ENCODE results near the gene PDGFRA. TPM values are rescaled to one million over a fixed set of nuclear protein-coding genes. Genes with fewer than 3 reads are reported as not detected.

The PDGFRA gene
- total and polyA plus RNA-seq, 2 donors (not counting 1 experiment from before 2014, with no cell fraction given), result 284 to 363 TPM

DNA sequence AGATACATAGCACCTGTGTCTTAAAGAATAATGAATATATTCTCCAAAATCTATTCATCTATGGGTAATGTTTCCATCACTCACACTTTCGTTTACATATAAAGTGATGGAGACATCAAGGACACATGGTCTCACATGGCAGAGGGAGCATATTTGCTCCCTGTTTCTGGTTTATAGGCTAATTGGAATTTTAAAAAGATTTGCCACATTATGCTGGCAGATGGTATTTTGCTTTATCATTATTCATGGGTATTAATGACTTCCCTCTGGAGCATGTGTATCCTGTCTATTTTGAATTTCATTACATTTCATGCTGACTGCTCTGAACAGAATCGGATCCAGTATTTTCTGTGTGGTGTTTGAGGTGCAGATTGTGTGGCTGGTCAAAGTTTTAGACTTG is 79.0 kb downstream of the PDGFRA start:
- no peak overlapping the region for H3K4me3 ChIP-seq (replicated peaks in 1 of 4; ENCODE audit: control extremely low read depth in 1 of 4, insufficient read depth in 1 of 4, low read depth in 3 of 4, low read length in 4 of 4)
- no peak overlapping the region for H2AFZ ChIP-seq (ENCODE audit: low read length)
- no peaks in the 10 kb centered on the region for H4K20me1 ChIP-seq (ENCODE audit: control insufficient read depth, extremely low read depth, insufficient read depth, low read length)
- H3K4me1 ChIP-seq (ENCODE audit: control insufficient read depth, extremely low read depth, insufficient read depth, low read length), result no peaks in the 10 kb centered on the region
- DNase-seq (ENCODE audit: low read depth in 2 of 2), result no peak
- no peaks in the 10 kb centered on the region for H3K36me3 ChIP-seq (ENCODE audit: control insufficient read depth, insufficient read depth, low read length)
- H3K27ac ChIP-seq (ENCODE audit: insufficient read depth, low read length), result no peak overlapping the region
- no peaks in the 10 kb centered on the region for H3K9me3 ChIP-seq (ENCODE audit: control insufficient read depth, insufficient read depth, low read depth, low read length)
- no peak overlapping the region for H3K4me2 ChIP-seq (ENCODE audit: extremely low read depth, insufficient read depth, low read length)
- no peaks in the 10 kb centered on the region for H3K79me2 ChIP-seq (ENCODE audit: control insufficient read depth, insufficient read depth, low read length)
- H3K27me3 ChIP-seq (ENCODE audit: control insufficient read depth, insufficient read depth, low read length), result peaks cover 4% of the 10 kb centered on the region
- no peak overlapping the region for H3K9ac ChIP-seq (ENCODE audit: insufficient read depth, low read length)
- TF ChIP-seq, protein P1, sequence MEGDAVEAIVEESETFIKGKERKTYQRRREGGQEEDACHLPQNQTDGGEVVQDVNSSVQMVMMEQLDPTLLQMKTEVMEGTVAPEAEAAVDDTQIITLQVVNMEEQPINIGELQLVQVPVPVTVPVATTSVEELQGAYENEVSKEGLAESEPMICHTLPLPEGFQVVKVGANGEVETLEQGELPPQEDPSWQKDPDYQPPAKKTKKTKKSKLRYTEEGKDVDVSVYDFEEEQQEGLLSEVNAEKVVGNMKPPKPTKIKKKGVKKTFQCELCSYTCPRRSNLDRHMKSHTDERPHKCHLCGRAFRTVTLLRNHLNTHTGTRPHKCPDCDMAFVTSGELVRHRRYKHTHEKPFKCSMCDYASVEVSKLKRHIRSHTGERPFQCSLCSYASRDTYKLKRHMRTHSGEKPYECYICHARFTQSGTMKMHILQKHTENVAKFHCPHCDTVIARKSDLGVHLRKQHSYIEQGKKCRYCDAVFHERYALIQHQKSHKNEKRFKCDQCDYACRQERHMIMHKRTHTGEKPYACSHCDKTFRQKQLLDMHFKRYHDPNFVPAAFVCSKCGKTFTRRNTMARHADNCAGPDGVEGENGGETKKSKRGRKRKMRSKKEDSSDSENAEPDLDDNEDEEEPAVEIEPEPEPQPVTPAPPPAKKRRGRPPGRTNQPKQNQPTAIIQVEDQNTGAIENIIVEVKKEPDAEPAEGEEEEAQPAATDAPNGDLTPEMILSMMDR (conservative IDR thresholded peaks at IDR 0.05 in 1 of 2, IDR thresholded peaks at IDR 0.05 in 1 of 2; ENCODE audit: low read depth in 1 of 2, low read length in 2 of 2), result no peak
- no peak for TF ChIP-seq EZH2 (IDR thresholded peaks at IDR 0.05; ENCODE audit: low read length, missing control alignments)

DNA sequence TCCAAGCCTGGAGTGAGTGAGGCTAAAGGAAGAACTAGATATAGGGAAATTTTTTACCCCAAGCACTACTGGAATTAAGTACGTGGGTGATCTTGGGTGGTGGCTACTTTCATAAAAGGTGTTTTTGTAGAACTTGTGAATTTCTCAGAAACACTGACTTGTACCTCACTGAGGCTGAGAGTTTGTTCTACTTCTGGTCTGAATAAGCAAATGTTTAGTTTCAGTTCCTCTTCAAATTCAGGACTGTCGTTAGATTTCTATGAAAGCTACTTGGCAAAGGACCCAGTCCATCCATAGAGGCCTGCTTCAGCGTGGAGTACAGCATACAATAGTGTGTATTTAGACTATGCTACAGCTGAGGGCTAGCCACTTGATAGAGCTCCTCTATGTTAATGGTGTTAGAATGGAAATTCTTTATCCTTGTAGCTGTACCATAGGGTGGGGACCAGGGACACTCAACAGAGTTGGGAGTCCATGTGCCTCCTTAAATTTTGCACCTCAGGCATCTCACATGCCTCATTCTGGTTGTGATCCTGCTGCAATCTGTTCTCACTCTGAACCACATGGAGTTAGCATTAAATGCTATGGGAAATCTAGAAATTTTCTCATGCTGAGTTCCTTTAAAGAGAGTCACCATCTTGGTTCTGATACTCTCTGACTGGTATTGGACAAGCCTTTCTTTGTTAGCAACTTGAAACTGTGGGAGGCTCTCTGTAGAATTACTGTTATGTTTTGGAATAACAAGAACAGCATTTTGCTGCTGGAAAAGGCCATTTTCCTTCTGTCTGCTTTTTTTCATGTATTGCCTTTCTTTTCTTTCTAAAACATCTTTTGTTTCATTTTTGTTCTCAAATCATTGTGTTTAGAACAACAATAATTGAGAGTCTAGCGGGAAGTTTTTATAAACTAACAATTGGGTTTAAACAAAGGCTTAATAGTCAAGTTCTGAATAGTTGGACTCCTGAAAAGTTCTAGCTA is 86.8 kb downstream of the PDGFRA start:
- Histone ChIP-seq H3K27me3 (ENCODE audit: control insufficient read depth, insufficient read depth, low read length) (peaks cover under 1% of the 10 kb centered on the region), H3K4me2 (ENCODE audit: extremely low read depth, insufficient read depth, low read length) (no peak overlapping the region), H2AFZ (ENCODE audit: low read length) (no peak overlapping the region), H3K36me3 (ENCODE audit: control insufficient read depth, insufficient read depth, low read length) (no peaks in the 10 kb centered on the region), H3K4me3 (replicated peaks in 1 of 4; ENCODE audit: control extremely low read depth in 1 of 4, insufficient read depth in 1 of 4, low read depth in 3 of 4, low read length in 4 of 4) (no peak overlapping the region), H3K9me3 (ENCODE audit: control insufficient read depth, insufficient read depth, low read depth, low read length) (no peaks in the 10 kb centered on the region), H3K27ac (ENCODE audit: insufficient read depth, low read length) (no peak overlapping the region), H3K4me1 (ENCODE audit: control insufficient read depth, extremely low read depth, insufficient read depth, low read length) (no peaks in the 10 kb centered on the region), H3K9ac (ENCODE audit: insufficient read depth, low read length) (no peak overlapping the region), H4K20me1 (ENCODE audit: control insufficient read depth, extremely low read depth, insufficient read depth, low read length) (no peaks in the 10 kb centered on the region), H3K79me2 (ENCODE audit: control insufficient read depth, insufficient read depth, low read length) (no peaks in the 10 kb centered on the region)
- DNase-seq (ENCODE audit: low read depth in 2 of 2), result no peak
- TF ChIP-seq, protein P1 (conservative IDR thresholded peaks at IDR 0.05 in 1 of 2, IDR thresholded peaks at IDR 0.05 in 1 of 2; ENCODE audit: low read depth in 1 of 2, low read length in 2 of 2), result no peak
- no peak for TF ChIP-seq EZH2 (IDR thresholded peaks at IDR 0.05; ENCODE audit: low read length, missing control alignments)

DNA sequence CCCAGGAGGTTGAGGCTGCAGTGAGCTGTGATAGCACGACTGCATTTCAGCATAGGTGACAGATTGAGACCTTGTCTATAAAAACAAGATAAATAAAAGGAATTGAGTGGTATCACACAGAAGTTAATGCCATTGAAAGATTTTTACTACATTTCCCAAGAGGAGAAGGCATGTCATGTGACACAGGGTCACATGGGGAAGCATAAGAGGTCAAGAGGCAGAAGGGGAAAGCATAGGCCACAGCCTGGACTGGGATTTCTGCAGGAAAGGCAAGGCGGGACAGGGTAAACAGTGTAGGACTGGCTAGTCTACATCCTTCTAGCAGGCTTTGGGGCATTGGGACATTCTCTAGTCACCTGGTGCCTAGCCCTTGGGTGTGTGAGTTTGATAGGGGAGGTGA is 88.6 kb downstream of the PDGFRA start:
- Histone ChIP-seq H3K4me1 (ENCODE audit: control insufficient read depth, extremely low read depth, insufficient read depth, low read length) (no peaks in the 10 kb centered on the region), H3K36me3 (ENCODE audit: control insufficient read depth, insufficient read depth, low read length) (no peaks in the 10 kb centered on the region), H3K4me3 (replicated peaks in 1 of 4; ENCODE audit: control extremely low read depth in 1 of 4, insufficient read depth in 1 of 4, low read depth in 3 of 4, low read length in 4 of 4) (no peak overlapping the region), H3K27me3 (ENCODE audit: control insufficient read depth, insufficient read depth, low read length) (no peaks in the 10 kb centered on the region), H3K9me3 (ENCODE audit: control insufficient read depth, insufficient read depth, low read depth, low read length) (no peaks in the 10 kb centered on the region), H3K9ac (ENCODE audit: insufficient read depth, low read length) (no peak overlapping the region), H3K4me2 (ENCODE audit: extremely low read depth, insufficient read depth, low read length) (no peak overlapping the region), H4K20me1 (ENCODE audit: control insufficient read depth, extremely low read depth, insufficient read depth, low read length) (no peaks in the 10 kb centered on the region), H3K79me2 (ENCODE audit: control insufficient read depth, insufficient read depth, low read length) (no peaks in the 10 kb centered on the region), H2AFZ (ENCODE audit: low read length) (no peak overlapping the region), H3K27ac (ENCODE audit: insufficient read depth, low read length) (no peak overlapping the region)
- DNase-seq (ENCODE audit: low read depth in 2 of 2), result no peak
- TF ChIP-seq, protein P1 (conservative IDR thresholded peaks at IDR 0.05 in 1 of 2, IDR thresholded peaks at IDR 0.05 in 1 of 2; ENCODE audit: low read depth in 1 of 2, low read length in 2 of 2), result no peak
- no peak for TF ChIP-seq EZH2 (IDR thresholded peaks at IDR 0.05; ENCODE audit: low read length, missing control alignments)
